Activated CD8-positive, alpha-beta memory T cell treated with anti-CD3 and anti-CD28 coated beads for 4 hours (primary cell): ENCODE measurements around the gene PRELID2.

Experiments used
- DNase-seq, 2 donors: peaks; one replicate each; pipeline ENCODE4 v3.0.0-alpha.2; 2020; ENCODE audit warnings: low read depth in 2 of 2

PRELID2 gene

GRCh38 chr5:145797336-145797735 is 37.8 kb downstream of the PRELID2 start:
- DNase-seq: no peak

- no peak for DNase-seq
These were observed 38.8 kb downstream of the PRELID2 start for GRCh38 chr5:145796318-145796717.

GRCh38 chr5:145793574-145793973 is 41.6 kb downstream of the PRELID2 start:
- no peak for DNase-seq

GRCh38 chr5:145792840-145793239 is 42.3 kb downstream of the PRELID2 start:
- DNase-seq: no peak

GRCh38 chr5:145791866-145792265 is 43.3 kb downstream of the PRELID2 start:
- DNase-seq: no peak

GRCh38 chr5:145787996-145788395 is 47.1 kb downstream of the PRELID2 start:
- DNase-seq: no peak

- no peak for DNase-seq
These were observed 47.6 kb downstream of the PRELID2 start for GRCh38 chr5:145787507-145787906.

GRCh38 chr5:145787001-145787400 is 48.1 kb downstream of the PRELID2 start:
- DNase-seq: no peak

- DNase-seq: no peak
These were observed 54.2 kb downstream of the PRELID2 start for GRCh38 chr5:145780982-145781381.

- no peak for DNase-seq
These were observed 56.8 kb downstream of the PRELID2 start for GRCh38 chr5:145778144-145778900.

GRCh38 chr5:145777445-145778063 is 57.6 kb downstream of the PRELID2 start:
- no peak for DNase-seq

GRCh38 chr5:145776886-145777285 is 58.3 kb downstream of the PRELID2 start:
- DNase-seq: no peak

GRCh38 chr5:145775893-145776444 is 59.2 kb downstream of the PRELID2 start:
- no peak for DNase-seq

- DNase-seq: no peak
These were observed 59.7 kb downstream of the PRELID2 start for GRCh38 chr5:145775411-145775810.

- no peak for DNase-seq
These were observed 60.7 kb downstream of the PRELID2 start for GRCh38 chr5:145774442-145774841.

GRCh38 chr5:145772466-145772865 is 62.7 kb downstream of the PRELID2 start:
- DNase-seq: no peak

- DNase-seq: no peak
These were observed 66.3 kb downstream of the PRELID2 start for GRCh38 chr5:145768863-145769262.

- DNase-seq: no peak
These were observed 70.8 kb downstream of the PRELID2 start for GRCh38 chr5:145764325-145764724.

GRCh38 chr5:145762833-145763232 is 72.3 kb downstream of the PRELID2 start:
- no peak for DNase-seq

- no peak for DNase-seq
These were observed 73.9 kb downstream of the PRELID2 start for GRCh38 chr5:145761254-145761653.

- no peak for DNase-seq
These were observed 74.5 kb downstream of the PRELID2 start for GRCh38 chr5:145760660-145761059.

- no peak for DNase-seq
These were observed 82.2 kb downstream of the PRELID2 start for GRCh38 chr5:145752947-145753346.

GRCh38 chr5:145752534-145752933 is 82.6 kb downstream of the PRELID2 start:
- no peak for DNase-seq
